ENCODE data around the gene FIBCD1.

Gene FIBCD1

DNA sequence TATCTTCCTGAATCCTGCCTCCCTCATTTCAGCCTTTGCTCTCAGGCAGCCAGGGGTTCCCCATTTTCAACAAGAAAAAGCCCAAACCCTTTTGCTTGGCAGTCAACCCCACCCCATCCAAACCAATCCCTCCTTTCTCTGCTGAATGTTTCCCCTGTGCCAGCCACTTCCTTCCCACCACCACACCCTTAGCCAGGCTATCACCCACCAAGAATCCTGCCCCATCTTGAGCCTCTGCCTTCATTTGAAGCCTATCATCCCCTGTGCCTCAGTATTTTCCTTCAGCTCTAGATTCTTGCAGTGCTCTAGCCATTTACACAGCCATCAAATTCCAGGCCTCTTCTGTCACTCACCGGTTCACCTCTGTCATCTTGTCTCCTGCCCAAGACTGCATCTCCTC is 15.3 kb upstream of the FIBCD1 start:
- no peak for DNase-seq

DNA sequence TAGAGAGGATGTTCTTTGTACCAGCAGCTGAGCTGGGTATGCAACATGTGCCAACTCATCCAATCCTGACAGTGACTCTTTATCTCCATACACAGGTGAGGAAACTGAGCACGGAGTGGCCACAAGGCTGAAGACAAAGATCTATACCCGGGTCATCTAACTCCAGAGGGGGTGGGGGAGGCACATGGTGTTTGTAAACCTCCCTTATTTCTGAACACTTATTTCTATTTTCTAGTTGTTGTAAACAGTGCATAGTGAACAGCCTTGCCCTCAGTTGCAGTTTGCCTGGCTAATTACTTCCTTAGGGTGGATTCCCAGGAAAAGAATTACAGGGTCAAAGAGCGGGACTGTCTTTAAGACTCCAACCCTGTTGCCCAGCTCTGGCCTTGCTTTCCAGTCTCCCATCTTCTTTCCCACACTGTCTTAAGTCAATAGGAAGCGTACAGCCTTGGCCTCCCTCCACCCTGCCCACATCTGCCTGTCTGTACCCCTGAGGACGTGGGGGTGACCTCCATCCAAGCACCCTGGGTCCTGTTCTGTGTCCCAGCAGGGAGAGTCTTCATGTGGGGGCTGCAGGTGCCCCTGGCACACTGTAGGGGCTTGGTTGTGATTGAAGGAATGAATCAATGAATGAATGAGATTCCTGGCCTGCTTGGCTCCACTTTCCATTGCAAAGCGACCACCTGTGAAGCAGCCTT is 13.2 kb upstream of the FIBCD1 start:
- no peak for DNase-seq

DNA sequence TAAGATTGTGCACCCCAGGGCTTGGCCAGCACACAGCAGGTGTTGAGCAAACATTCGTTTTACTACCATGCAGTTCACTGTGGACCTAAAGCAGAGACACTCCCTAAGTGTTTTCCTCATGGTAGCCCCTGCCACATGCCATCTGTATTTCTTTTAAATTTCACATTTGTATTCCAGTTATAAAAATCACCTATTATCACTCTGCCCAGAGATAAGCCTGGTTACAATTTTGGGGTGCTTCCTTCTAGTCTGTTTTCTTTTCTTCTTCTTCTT is 10.9 kb upstream of the FIBCD1 start:
- DNase-seq, result no peak

DNA sequence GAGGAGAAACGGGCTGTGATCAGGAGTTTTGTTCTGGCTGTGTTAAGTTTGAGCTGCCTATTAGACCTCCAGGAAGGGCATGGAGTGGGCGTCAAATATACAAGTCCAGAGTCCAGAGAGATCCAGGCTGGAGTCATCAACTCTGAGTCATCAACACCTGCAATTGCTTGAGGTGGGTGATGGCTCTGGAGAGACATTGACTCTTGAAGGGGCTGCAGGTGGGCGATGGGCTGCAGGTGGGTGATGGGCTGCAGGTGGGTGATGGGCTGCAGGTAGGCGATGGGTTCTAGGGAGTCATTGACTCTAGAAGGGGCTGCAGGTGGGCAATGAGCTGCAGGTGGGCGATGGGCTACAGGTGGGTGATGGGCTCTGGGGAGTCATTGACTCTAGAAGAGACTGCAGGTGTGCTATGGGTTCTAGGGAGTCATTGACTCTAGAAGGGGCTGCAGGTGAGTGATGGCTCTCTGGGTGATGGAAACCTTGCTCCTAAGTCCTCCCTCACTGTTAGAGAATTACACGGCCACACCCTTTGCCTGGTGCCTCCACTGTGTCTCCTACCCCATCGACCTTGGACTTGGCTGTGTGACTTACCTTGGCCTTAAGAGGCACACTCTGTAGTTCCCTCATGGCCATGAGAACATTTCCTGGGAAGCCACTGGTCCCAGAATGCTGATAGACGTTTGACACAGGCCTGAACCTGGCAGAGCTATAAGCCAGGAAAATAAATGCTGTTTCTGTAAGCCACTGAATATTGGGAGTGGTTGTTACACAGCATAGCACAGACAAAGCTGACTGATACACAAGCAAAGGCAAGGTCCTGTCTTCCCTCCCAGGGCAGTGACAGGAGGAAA is 10.4 kb upstream of the FIBCD1 start:
- no peak for DNase-seq

DNA sequence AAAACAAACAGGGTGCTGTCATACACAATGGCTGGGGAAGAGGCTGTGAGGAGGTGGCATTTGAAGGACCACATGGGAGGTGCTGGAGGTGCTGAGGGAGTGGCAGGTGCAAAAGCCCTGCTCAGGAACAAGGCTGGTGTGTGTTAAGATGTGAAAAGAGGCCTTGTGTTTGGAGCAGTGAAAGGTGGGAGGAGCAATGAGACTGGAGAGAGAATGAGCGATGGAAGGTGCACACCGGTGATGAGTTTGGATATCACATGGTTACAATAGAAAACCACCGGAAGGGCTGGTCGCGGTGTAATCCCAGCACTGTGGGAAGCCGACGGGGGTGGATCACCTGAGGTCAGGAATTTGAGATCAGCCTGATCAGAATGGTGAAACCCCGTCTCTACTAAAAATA is 9.2 kb upstream of the FIBCD1 start:
- no peak for DNase-seq

DNA sequence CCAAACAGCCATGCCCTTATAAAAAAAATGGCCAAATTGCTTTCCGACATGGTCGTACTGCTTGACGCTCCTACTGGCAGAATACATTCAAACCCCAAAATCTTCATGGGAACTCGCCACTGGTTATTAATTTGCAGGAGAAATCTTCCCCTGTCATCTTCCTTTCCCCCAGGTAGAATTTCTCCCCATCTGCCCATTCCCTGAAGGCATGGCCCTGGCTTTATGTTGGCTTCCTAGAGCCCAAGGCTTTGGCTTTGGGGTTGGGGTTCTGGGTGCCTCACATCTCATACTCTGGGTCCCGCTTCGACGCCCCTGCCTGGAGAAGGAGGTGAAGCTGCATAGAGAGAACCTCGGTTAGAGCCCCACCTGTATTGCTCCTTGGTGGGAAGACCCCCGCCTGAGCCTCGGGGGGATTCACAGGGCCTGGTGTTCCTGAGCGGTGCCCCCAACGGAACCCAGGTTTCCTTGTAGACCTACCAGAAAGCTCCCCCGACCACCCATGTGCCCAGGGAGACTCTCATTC is 8.6 kb upstream of the FIBCD1 start:
- no peak for DNase-seq

DNA sequence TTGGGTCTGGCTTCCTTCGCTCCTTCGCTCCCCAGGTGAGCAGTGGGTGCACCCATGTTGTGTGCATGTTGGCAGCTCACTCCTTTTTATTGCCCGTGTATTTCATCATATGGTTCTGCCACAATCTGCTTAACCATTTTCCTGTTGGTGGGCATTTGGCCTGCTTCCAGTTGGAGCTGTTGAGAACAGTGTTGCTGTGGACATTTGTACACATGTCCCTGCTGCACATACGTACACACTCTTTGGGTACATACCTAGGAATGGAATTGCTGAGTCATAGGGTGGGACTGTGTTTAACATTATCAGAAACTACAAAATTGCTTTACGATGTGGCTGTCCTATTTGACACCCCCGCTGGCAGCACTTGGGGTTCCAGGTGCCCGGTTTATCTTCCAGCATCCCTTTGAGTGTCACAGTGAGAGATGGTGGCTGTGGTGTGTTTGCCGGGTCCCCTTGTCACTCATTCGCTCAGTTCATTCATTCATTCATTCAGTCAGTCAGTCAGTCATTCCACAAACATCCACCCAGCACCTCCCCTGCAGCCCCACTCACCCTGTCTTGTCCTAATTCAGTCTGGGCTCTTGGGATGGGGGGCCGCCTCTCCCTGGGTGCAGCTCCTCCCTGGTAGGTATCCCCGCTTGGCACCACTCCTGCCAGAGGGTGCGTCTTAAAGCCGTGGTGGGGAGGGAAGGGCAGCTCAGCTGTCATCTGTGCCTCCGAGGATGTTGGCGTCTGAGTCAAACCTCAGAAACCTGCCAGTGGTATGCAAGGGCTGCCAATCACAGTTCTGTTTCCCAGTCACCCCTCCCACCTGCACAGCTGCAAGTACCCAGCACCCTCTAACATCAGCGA is 7.9 kb upstream of the FIBCD1 start:
- DNase-seq, result no peak

DNA sequence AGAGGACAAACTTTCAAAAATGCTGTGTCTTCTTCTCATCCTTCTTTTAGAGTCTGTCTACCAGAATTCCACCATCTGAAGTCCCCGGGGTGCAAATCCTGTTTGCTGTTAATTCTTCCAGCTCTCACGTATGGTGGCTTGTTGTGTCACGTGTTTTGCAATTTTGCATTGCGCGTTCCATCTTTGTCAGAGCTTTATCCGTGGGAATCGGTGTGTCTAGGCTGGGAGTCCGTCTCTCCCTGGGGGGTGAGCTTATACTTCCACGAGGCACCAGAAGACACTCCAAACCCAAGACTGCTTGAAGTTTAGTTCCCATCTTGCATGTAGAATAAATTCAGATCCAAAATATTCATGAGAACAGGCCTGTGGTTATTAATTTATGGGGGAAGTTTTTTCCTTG is 6.1 kb upstream of the FIBCD1 start:
- DNase-seq, result no peak

DNA sequence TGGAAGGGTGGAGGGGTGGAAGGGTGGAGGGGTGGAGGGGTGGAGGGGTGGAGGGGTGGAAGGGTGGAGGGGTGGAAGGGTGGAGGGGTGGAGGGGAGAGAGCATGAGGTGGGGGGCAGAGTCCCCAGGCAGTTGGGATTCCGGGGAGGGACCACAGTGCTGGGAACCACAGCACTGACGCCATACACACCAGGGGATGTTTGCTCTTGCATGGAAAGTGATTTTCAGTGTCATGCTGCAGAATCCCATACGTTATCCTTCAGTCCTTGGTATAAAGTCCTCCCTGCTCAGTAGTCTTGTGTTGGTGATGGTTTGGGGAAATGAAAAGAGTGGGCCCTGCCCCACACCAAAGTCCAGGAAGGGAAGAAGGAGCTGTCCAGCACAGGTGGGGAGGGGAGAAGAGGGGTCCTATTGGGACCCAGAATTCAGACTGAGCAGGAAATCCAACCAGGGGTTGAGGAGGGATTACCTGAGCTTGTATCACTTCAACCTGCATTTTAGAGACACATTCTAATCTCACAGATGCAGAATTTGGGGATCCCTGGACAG is 5.5 kb upstream of the FIBCD1 start:
- no peak for DNase-seq

DNA sequence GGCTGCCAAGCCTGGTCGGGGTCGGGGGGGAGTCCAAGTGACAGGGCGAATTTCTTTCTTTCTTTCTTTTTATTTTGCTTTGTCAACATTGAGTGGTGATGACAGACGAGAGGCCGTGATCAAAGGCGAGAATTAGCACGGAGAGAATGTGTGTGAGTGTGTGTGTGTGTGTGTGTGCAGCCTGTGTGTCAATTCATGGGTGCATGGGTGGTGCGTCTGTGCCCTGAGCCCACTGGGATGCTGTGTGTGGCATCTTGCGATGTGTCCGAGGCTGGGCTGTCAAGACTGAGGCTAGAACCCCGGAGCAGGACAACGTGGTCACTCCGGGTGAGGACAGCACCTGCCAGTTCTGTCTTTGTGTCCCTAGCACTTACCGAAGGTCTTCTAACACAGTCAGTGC is 4.7 kb upstream of the FIBCD1 start:
- DNase-seq, result peak; percentile 76

DNA sequence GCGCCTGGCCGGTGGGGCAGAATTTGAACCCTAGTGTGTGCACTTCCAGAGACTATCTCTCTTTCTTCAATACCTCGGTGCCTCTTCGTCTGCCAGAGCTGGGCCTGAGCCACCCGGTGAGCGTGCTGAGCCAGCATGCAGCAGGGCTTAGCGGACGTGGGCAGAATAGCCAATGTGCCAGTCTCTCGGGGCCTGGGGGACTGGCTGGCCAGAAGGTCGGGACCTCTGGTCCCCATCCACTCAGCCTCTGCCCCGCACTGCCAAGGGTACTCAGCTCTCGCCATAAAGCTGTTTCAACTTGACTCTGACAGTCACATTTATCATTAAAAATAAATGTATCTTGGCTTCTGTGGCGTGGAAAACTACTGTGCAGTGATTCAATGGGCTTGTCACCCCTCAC is 4.2 kb upstream of the FIBCD1 start:
- DNase-seq, result no peak

DNA sequence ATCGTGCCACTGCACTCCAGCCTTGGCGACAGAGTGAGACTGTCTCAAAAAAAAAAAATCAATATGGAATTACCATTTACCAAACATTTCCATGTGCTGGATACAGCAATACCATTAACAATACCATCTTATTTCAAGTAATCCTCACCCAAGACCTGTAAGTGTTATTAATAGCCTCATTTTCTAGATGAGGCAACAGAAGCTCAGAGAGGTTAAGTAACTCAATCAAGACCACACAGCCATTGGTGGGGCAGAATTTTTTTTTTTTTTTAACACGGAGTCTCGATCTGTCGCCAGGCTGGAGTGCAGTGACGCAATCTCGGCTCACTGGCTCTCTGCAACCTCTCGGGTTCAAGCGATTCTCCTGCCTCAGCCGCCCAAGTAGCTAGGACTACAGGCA is 3.6 kb upstream of the FIBCD1 start:
- no peak for DNase-seq

DNA sequence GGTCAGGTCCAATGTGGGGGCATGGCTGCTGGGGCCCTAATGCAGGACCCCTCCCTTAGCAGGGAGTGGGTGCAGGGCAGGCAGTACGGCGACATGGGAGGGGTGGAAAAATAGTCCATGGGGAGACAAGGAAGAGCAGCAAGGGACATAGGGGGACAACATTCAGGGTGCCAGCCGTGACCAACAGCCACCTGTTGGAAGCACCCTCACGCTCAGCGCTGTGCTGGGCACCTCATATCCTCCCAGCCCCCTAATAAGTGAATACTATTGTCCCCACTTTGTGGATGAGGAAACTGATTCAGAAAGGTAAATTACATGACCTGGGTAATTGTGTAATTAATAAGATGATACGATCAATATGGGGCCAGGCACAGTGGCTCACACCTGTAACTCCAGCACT is 3.0 kb upstream of the FIBCD1 start:
- no peak for DNase-seq

DNA sequence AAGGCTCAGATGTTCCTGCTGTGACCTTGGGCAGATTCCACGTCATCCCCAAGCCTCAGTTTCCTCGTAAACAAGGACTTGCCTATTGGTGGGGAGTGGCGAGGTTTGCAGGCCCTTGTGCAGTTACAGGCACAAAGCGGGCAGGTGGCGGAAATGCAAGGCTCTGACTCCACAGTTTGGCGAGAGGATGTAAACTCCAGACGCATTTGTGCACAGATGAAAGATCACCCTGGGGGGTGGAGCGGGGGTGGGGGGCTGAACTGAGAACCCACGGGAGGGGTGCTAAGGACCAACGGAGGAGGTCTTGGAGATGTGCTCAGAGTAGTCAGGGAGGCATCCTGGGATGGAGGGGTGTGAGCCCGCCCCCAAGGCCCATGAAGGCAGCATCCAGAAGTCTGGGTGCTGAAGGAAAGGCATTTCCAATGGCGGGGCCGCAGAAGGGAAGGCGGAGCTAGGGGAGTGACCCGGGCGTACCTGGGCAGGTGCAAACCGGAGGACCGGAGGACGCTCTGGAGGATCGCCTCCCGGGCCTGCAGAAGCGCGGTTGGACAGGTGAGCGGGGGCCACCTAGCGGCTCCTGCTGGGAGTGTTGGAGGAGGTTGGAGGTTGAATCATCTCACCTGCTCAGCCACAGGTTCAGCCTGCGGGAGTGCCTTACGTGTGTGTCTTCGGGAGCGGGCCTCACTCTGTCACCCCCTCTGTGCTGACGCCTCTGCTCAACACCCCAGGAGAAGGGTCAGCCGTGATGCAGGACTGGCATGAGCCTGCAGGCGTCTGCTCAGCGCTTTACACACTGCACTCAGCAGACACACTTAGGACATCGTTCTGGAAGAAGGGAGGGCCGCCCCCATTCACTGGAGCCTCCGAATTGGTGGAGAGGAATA is 1.9 kb upstream of the FIBCD1 start:
- peak; percentile 78 for DNase-seq

DNA sequence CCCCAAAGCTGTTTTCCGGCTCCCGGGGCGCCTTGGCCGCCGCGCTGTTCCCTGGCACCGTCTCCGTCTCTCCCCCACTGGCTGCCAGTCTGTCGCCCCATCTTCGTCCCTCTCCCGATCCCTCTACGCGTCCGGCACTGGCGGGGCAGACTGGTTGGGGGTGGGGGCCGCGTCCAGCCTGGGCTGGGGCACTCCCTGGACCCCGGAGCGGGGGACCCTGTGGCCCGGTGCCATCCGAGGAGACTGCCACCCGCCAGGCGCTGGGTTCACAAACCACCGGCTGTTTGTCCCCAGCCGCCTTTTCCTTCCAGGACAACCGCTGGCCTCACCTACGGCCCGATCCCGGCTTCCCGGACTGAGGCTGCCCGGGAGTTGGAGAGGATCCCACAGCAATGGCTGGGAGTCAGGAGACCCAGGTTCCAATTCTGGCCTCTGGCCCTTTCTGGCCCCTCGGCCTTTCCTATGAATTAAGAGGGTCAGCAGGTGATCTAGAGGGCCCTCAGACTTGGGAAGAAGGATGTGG is 1.0 kb upstream of the FIBCD1 start:
- no peak for DNase-seq

DNA sequence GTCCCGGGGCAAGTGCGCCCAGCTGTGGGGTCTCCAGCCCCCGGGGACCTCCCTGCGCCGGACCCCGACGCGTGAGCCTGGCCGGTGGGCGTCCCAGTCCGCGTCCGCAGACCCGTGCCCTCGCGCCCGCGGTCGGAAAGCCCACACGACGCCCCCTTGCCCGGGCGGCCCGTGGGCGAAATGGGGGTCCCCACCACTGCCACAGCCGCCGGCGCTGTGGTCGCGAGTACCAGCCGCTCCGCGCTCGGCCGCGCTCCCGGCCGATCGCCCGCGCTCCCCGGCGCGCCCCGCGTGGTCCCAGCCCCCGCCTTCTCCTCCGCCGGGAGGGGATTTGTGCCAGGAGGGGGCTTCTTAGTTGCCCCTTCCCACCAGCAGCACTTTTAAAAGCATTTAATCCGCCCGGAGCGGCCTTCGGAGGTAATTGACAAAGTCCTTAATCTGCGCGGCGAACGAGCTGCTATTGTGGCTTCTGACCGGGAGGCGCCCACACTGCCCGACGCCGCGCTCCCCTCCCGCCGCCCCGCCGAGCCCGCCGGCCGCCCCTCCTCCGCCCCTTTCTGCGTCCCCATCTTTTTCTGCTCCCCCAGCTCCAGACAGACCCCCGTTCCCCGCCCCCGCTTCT is 469 bp upstream of the FIBCD1 start:
- peak; percentile 73 for DNase-seq

DNA sequence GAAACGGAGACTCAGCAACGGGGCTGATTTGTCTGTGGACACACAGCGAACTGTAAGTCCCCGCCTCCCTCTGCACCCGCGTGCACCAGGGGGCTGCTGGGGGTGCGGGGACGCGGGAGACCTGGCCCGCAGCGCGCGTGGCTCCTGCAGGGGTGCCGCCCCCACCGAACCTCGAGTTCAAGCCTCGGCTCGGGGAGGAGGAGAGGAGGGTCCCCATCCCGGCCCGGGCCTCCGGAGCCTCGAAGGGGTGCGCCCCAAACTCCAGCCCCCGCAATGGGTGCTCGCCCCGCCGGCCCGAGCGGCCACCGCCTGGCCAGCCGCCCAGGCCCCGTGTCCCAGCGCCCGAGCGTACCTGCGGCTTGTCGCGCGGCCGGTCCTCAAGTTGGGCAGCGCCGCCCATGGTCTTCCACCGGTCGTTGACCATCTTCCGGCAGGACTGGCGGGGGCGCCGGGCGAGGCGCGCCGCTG is 829 bp downstream of the FIBCD1 start:
- DNase-seq, result no peak

DNA sequence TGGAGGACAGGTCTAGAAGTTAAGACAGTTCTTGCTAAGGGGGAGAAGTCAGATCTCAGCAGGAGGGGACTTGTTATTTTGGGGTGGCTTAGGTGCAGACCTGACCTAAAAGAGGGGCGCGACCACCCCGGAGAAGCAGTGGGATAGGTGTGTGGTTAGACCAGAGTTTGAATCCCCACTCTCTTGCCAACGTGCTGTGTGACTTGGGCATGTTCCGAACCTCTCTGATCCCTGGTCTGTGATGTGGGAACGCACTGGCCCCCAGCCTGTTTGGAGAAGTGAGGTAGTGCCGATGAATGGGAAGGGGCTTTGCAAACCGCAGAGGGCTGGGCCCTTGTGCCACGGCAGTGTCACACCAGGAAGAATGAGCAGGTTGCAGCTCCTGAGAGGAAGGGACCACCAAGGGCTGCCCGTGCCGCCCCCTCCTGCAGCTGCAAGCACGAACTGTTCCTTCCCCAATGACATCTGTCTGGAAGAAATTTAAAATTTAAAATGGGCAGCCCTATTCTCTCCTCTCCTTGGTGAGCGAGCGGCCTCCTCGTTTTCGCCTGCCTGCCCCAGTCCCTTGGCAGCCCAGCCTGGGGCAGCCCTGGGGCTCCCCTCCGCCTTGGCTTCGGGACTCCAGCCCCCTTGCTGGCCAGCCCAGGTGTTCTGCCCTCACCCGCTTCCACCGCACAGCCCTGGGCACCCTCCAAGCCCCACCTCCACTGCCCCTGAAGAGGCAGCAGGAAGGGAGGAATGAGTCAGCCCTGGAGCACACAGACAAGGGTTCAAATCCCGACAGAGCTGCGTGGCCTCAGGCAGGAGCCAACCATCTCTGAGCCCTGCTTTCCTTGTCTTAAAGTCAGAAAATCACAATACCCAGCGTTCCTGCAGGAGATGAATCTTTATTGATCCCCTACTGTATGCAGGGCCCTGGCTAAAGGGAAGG is 1.6 kb downstream of the FIBCD1 start:
- DNase-seq, result no peak

DNA sequence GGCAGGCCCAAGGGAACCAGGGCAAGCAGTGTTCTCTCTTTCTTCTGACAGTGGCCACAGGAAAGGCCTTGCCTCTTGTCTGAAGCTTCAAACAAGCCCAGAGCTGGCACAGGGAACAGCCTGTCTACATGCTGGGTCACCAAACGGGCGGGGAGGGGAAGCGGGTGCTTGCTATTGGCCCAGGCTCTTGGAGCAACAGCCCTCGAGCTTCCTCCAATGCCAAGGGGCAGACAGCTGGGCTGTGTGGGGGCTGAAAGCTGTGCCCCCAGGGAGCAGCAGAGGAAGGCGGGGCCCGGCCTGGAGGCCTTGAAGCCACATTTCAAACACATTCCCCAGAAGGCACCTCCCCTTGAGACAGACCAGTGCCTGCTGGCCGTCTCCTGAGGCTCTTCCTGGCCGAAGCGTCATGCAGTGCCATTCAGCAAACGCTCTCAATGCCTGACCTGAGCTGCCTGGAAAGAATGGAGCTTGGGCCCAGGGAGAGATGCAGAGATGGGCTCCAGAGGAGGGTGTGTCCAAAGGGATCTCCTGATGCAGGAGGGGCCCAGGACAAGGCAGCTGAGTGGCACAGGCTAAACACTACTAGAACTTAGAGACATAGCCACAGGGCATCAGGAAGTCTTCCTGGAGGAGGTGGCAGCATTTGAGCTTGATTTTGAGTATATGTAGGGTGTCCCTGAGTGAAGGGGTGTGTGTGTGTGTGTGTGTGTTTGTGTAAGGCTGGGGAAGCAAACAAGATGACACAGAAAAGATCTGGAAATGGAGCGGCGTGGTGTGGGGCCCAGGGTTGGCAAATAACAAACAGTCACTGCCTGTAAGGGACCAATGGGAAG is 2.5 kb downstream of the FIBCD1 start:
- DNase-seq, result peak; percentile 63

Measured in eye (tissue), 1 donor.